Ishikawa (cell line): ENCODE data around the gene RAB6A.

Experiments used
- CEBPB ChIP-seq: IDR thresholded peaks from 2 replicates; pipeline ENCODE4 v1.6.1; 2012
- CREB1 ChIP-seq: IDR thresholded peaks from 2 replicates; pipeline ENCODE4 v1.6.1; 2012; ENCODE audit warnings: low read depth
- EGR1 ChIP-seq: IDR thresholded peaks from 2 replicates; pipeline ENCODE4 v1.6.1; 2012
- EP300 ChIP-seq: IDR thresholded peaks from 2 replicates; pipeline ENCODE4 v1.6.1; 2012; ENCODE audit warnings: borderline replicate concordance
- FOXM1 ChIP-seq: IDR thresholded peaks from 2 replicates; pipeline ENCODE4 v1.6.1; 2012; ENCODE audit warnings: low read depth, borderline replicate concordance
- MAX ChIP-seq: IDR thresholded peaks from 2 replicates; pipeline ENCODE4 v1.6.1; 2012
- NFIC ChIP-seq: IDR thresholded peaks from 2 replicates; pipeline ENCODE4 v1.6.1; 2012
- RAD21 ChIP-seq: IDR thresholded peaks from 2 replicates; pipeline ENCODE4 v1.6.1; 2012; ENCODE audit warnings: low read depth
- REST ChIP-seq: IDR thresholded peaks from 2 replicates; pipeline ENCODE4 v1.6.1; 2012; ENCODE audit warnings: low read depth, mild to moderate bottlenecking
- TAF1 ChIP-seq: IDR thresholded peaks from 2 replicates; pipeline ENCODE4 v1.6.1; 2012; ENCODE audit warnings: low read depth, mild to moderate bottlenecking
- TCF12 ChIP-seq: IDR thresholded peaks from 2 replicates; pipeline ENCODE4 v1.6.1; 2012; ENCODE audit warnings: low read depth
- TEAD4 ChIP-seq: IDR thresholded peaks from 2 replicates; pipeline ENCODE4 v1.6.1; 2012
- USF1 ChIP-seq: IDR thresholded peaks from 2 replicates; pipeline ENCODE4 v1.6.1; 2012
- YY1 ChIP-seq: IDR thresholded peaks from 2 replicates; pipeline ENCODE4 v1.6.1; 2012; ENCODE audit warnings: low read depth
- ZBTB7A ChIP-seq: IDR thresholded peaks from 2 replicates; pipeline ENCODE4 v1.6.1; 2012; ENCODE audit warnings: low read depth

Gene RAB6A

GRCh38 chr11:73795925-73796632, 35.2 kb upstream of the RAB6A start:
- TF ChIP-seq USF1 (no peak), RAD21 (no peak), NFIC (no peak), FOXM1 (no peak), CREB1 (no peak), MAX (no peak), TCF12 (no peak), YY1 (no peak)

- TF ChIP-seq USF1, result no peak
- no peak for TF ChIP-seq TCF12
- TF ChIP-seq EP300, result no peak
- no peak for TF ChIP-seq CEBPB
- no peak for TF ChIP-seq NFIC
- TF ChIP-seq ZBTB7A, result no peak
- TF ChIP-seq TAF1, result no peak
- no peak for TF ChIP-seq MAX
- no peak for TF ChIP-seq TEAD4
- no peak for TF ChIP-seq EGR1
- no peak for TF ChIP-seq RAD21
- TF ChIP-seq REST, result no peak
- TF ChIP-seq YY1, result no peak
- TF ChIP-seq FOXM1, result no peak
- TF ChIP-seq CREB1, result no peak
These were observed 31.7 kb upstream of the RAB6A start for GRCh38 chr11:73792584-73792983.

- TF ChIP-seq NFIC (no peak), TCF12 (no peak), TAF1 (no peak), YY1 (no peak), CEBPB (no peak), REST (no peak), ZBTB7A (no peak)
These were observed 28.4 kb upstream of the RAB6A start for GRCh38 chr11:73789279-73789670.

GRCh38 chr11:73787643-73788558, 27.0 kb upstream of the RAB6A start, which contains the start of gene MRPL48:
TSS of gene MRPL48 (plus strand) at chr11:73787874. CDS start at chr11:73787972, 98 bp downstream.
- no peak; the same call in 1 of the 2 replicates for TF ChIP-seq NFIC
- TF ChIP-seq MAX, result peak; percentile 95
- peak; percentile 95 for TF ChIP-seq TAF1
- no peak; the same call in 1 of the 2 replicates for TF ChIP-seq TEAD4
- TF ChIP-seq RAD21, result no peak; the same call in 1 of the 2 replicates
- no peak for TF ChIP-seq CREB1
- TF ChIP-seq ZBTB7A, result no peak
- TF ChIP-seq TCF12, result peak; percentile 76
- TF ChIP-seq CEBPB, result no peak; the same call in 1 of the 2 replicates
- no peak for TF ChIP-seq EGR1
- TF ChIP-seq REST, result peak; percentile 39
- TF ChIP-seq EP300, result peak; percentile 34; the same call in 1 of the 2 replicates
- TF ChIP-seq USF1, result peak; percentile 49
- TF ChIP-seq YY1, result peak; percentile 94
- 0 out of 2 replicates have a peak, but pooled peaks have one; percentile 54 for TF ChIP-seq FOXM1
